ENCODE results near the gene TPI1.

GRCh38 chr12:6902448-6902847, 35.1 kb downstream of the TPI1 start:
- TF ChIP-seq POLR2AphosphoS5 (IDR thresholded peaks at IDR 0.05) (no peak), POLR2A (IDR thresholded peaks at IDR 0.05; ENCODE audit: low read depth) (no peak), CTCF (IDR thresholded peaks at IDR 0.05) (no peak)

All from esophagus muscularis mucosa (tissue), 3 donors.